Right renal pelvis (tissue), 4 donors: Measurements from ENCODE around the gene TNFSF13. TPM values are rescaled to one million over a fixed set of nuclear protein-coding genes. Genes with fewer than 3 reads are reported as not detected.
A peak's percentile ranks its signal among the peaks of the same experiment; 100 is the strongest.

Experiments used
- DNase-seq, 4 donors: peaks; one replicate each; pipeline ENCODE4 v3.0.0-alpha.2; 2013; ENCODE audit warnings: low read depth in 4 of 4, low spot score in 3 of 4, missing footprints in 1 of 4
- polyA plus RNA-seq, 4 donors: library from polyadenylated mRNA; unstranded; fragments of 120-200 nt; gene quantifications; one replicate each; pipeline ENCODE4 v1.2.1, GENCODE V29; 2013; ENCODE audit not compliant: insufficient read length in 4 of 4

Gene TNFSF13
- polyA plus RNA-seq, 4 donors, result 13.2 to 17.8 (median 14.3) TPM

- DNase-seq, result peak; percentile 77 to 82 (median 81)
Observed at GRCh38 chr17:7573324-7574080, 15.0 kb downstream of the TNFSF13 start.

DNA sequence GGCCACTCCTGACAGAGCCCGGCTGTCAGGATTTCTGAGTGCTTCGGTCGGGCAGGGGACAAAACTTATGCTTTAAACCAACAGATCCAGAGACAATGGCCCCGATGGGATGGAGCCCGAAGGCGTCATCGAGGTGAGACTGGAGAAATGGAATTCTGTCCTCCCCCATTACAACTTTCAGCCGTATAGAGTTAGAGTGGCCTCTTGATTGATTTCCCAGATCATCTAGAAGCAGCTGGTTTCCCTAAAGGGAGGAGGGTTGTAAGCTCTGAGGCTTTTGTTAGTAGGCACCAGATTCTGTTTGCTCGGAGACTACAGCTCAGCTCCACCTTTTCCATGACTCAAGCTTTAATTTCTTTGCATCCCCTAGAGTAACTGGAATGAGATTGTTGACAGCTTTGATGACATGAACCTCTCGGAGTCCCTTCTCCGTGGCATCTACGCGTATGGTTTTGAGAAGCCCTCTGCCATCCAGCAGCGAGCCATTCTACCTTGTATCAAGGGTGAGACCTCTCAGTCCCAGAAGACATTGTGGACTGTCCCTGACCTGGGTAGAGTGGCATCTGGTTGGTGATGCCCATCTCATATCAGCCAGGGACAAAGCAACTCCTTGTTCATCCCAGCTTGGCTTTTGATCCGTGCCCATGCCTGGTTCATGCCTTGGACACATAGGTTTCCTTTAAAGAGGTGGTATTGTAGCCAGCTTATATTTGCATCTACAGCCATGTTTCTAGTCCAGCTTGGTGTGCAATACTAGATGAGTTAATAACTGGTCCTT is 15.8 kb downstream of the TNFSF13 start:
- DNase-seq, result no peak

GRCh38 chr17:7575481-7575883 is 16.9 kb downstream of the TNFSF13 start:
- no peak for DNase-seq

DNA sequence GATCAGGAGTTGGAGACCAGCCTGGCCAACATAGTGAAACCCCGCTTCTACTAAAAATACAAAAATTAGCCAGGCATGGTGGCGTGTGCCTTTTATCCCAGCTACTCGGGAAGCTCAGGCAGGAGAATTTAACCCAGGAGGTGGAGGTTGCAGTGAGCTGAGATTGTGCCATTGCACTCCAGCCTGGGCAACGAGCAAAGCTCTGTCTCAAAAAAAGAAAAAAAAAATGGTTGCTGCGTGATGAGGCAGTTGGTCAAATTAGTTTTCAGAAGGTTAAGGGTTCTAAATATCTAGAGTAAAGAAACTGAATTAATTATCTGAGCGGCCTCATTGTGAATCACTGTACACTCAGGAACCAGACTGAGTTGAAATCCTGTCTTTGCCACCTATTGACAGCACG is 17.4 kb downstream of the TNFSF13 start:
- DNase-seq, result no peak

- DNase-seq, result no peak
Observed at GRCh38 chr17:7576432-7576937, 17.9 kb downstream of the TNFSF13 start.

DNA sequence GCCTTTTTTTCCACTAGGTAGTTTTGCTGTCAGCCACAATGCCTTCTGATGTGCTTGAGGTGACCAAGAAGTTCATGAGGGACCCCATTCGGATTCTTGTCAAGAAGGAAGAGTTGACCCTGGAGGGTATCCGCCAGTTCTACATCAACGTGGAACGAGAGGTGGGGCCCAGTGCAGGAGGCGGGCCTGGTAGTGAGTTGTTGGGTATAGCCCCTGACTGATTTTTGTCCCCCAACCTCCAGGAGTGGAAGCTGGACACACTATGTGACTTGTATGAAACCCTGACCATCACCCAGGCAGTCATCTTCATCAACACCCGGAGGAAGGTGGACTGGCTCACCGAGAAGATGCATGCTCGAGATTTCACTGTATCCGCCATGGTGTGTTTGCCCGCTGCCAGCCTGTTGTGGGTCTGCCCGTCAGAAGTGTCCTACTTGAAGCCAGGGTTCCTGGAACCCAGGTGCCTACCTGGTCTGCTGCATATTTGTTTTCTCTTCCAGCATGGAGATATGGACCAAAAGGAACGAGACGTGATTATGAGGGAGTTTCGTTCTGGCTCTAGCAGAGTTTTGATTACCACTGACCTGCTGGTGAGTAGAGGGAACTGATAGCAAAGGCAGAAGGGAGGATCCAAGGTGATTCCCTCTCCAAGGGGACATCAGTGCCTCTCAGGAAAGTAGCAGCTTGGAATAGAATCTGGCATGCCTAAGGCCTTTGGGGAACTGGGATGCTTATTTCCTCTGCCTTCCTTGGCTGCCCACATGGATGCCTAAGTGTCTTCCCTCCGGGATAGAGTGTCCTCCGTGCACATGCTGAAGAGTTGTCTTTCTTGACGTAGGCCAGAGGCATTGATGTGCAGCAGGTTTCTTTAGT is 19.0 kb downstream of the TNFSF13 start:
- no peak for DNase-seq

DNA sequence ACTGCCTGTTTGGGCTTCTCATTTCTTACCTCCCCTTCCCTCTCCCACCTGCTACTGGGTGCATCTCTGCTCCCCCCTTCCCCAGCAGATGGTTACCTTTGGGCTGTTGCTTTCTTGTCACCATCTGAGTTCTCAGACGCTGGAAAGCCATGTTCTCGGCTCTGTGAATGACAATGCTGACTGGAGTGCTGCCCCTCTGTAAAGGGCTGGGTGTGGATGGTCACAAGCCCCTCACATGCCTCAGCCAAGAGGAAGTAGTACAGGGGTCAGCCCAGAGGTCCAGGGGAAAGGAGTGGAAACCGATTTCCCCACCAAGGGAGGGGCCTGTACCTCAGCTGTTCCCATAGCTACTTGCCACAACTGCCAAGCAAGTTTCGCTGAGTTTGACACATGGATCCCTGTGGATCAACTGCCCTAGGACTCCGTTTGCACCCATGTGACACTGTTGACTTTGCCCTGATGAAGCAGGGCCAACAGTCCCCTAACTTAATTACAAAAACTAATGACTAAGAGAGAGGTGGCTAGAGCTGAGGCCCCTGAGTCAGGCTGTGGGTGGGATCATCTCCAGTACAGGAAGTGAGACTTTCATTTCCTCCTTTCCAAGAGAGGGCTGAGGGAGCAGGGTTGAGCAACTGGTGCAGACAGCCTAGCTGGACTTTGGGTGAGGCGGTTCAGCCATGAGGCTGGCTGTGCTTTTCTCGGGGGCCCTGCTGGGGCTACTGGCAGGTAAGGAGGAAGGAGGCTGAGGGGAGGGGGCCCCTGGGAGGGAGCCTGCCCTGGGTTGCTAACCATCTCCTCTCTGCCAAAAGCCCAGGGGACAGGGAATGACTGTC is 20.7 kb downstream of the TNFSF13 start, which contains the start of gene CD68:
Gene CD68, plus strand, starts transcription at position 638 of the 833 bp plus-strand sequence. Its CDS starts 40 bp downstream, at position 678.
- no peak for DNase-seq

DNA sequence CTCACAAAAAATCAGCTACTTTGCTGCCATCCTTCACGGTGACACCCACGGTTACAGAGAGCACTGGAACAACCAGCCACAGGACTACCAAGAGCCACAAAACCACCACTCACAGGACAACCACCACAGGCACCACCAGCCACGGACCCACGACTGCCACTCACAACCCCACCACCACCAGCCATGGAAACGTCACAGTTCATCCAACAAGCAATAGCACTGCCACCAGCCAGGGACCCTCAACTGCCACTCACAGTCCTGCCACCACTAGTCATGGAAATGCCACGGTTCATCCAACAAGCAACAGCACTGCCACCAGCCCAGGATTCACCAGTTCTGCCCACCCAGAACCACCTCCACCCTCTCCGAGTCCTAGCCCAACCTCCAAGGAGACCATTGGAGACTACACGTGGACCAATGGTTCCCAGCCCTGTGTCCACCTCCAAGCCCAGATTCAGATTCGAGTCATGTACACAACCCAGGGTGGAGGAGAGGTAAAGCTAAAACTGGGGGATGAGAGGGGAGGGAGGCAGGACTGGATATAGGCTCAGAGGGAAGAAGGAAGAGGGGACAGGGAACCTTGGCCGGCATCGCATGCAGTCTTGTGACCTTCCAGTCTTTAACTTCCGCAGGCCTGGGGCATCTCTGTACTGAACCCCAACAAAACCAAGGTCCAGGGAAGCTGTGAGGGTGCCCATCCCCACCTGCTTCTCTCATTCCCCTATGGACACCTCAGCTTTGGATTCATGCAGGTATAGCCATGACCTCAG is 21.5 kb downstream of the TNFSF13 start:
- DNase-seq, result no peak

DNA sequence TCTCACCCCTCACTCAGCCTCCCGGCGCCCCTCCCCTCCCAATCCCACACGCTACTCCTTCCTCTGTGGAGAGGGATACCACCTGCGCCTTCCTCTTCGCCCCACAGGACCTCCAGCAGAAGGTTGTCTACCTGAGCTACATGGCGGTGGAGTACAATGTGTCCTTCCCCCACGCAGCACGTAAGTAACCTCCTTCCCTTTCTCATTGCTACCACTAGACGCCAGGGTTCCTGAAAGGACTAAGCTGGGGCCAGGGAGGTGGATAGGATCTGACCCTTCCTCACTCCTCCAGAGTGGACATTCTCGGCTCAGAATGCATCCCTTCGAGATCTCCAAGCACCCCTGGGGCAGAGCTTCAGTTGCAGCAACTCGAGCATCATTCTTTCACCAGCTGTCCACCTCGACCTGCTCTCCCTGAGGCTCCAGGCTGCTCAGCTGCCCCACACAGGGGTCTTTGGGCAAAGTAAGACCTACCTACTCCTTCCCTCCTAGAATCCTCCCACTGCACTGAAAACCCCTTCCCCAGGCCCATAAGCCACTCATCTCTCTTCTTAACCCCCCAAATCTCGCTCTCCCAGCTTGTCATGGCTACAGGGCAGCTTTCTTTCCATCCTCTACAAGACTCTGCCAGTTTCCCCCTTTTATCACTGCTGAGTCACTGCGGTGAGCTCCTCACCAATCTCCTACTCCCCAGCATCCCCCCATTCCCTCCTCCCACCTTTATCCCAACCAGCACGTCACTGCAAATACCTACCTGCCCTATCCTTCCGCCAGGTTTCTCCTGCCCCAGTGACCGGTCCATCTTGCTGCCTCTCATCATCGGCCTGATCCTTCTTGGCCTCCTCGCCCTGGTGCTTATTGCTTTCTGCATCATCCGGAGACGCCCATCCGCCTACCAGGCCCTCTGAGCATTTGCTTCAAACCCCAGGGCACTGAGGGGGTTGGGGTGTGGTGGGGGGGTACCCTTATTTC is 22.3 kb downstream of the TNFSF13 start:
- DNase-seq, result no peak

- DNase-seq, result no peak
Observed at GRCh38 chr17:7582396-7583252, 24.1 kb downstream of the TNFSF13 start.

DNA sequence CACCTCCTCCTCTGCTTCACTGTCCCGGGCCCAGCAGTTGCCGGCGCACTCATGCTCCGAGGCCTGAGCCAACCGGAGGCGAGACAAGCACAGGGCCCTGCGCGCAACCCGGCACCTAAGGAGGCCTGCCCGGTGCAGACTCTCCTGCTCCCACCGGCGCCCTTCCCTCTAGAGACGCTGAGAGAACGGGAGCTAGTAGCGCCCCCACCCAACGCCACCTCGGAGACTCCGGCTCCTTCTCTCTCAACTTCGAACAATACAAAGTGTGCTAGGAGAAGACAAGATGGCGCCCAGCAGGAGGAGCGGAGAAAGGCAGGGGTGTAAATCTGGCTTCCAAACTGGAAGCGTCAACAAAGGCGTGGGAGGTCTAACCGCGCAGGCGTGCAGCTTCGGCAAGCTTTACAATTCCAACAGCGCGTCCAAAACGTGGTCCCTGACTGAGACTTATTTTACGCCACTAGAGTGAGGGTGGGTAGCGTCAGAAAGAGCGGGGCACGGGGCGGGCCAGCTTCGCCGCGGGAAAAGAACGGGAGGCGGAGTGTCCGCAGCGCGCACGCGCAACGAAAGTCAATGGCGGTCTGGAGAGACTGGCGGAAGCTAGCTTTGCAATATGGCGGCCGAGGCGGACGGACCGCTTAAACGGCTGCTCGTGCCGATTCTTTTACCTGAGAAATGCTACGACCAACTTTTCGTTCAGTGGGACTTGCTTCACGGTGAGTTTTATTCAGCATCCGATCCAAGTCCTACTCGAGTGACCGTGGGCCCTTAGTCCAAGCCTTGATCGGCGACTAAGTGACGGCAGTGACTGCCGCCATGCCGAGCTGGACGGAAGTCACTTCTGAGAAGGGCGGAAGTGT is 24.9 kb downstream of the TNFSF13 start, which contains the start of gene MPDU1:
Gene MPDU1, plus strand, starts transcription at position 600 of the 857 bp plus-strand sequence. Its CDS starts 11 bp downstream, at position 611.
- peak; percentile 92 to 98 (median 96) for DNase-seq

GRCh38 chr17:7586673-7587419 is 28.3 kb downstream of the TNFSF13 start:
- no peak for DNase-seq

DNA sequence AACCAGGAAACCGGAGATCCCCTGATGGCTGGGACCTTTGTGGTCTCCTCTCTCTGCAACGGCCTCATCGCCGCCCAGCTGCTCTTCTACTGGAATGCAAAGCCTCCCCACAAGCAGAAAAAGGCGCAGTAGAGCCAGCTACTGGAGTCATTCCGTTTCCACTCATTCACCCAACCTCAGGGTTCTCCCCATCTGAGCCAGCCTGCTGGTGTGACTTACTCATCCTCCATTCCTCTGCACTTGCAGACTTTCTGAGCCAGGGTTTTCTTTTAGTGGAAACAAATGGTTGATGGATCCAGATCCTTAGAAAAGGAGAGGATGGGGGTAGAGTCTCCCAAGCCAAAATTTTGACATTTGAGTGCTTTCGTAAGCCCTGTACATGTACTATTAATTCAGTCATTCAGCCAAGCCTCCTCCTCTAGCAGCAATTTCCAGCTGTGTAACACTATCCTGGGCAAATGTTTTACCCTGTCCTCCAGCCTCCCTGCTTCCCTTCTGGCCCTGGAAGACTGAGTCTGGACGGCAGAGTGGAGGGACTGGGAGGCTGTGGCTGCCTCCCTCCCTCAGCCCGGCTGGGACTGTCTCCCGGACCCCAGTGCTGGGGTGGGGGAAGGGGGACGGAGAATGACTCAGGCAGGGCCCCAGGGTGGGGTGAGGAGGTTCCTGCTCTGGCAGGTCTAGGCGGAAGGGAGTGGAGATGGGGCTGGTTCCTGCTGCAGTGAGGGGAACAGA is 29.0 kb downstream of the TNFSF13 start:
- no peak for DNase-seq

GRCh38 chr17:7588553-7589203 is 30.1 kb downstream of the TNFSF13 start:
- DNase-seq, result no peak
